ENCODE data around the gene PLXDC1.
"Not testable (repeated sequence)": the region's sequence is repeated elsewhere in the genome, so short reads cannot be mapped to it uniquely, and the experiment has no call there.

The PLXDC1 gene

DNA sequence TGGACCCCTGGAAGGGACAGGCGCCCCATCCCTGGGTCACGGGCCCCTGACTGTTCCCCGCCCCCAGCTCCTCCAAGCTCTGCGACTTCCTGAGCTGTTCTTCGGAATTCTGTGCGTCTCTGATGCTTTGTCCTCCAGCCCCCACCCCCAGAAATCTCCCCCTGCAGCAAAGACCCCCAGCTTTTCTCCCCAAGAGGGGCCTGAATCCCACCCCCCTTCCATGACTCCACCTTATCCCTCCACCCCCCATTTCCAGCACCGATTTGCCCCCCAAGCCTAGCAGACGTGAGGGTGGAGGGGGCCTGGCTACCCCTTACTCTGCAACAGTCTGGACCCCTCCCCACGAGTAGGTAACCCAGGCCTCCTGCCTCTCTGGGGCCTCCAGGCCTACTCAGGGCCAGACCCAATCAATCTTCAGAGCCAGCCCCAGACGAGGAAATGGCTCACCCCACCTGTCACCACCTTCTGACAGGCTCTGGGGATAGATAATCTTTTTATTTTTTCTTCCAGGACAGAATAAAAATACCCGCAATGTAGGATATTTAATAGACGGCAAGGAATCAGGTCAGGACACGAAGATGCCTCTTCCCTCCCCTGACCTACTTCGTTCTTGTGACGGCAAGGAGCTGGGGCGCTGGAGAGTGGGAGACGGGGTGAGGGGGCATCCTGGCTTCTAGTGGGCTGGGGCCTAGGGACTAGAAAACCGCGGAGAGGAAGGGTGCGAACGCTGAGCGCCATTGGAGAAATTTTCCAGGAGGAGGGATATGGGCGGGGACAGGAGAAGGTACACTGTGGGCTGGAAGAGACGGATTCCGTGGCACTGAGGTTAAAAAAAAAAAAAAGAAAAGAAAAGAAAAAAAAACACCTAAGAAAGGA is 744 bp upstream of the PLXDC1 start:
- DNase-seq, result peak; percentile 63

- DNase-seq, result no peak
Observed at GRCh38 chr17:39150795-39151149, 665 bp downstream of the PLXDC1 start.

GRCh38 chr17:39150104-39150634 is 1.3 kb downstream of the PLXDC1 start:
- no peak for DNase-seq

DNA sequence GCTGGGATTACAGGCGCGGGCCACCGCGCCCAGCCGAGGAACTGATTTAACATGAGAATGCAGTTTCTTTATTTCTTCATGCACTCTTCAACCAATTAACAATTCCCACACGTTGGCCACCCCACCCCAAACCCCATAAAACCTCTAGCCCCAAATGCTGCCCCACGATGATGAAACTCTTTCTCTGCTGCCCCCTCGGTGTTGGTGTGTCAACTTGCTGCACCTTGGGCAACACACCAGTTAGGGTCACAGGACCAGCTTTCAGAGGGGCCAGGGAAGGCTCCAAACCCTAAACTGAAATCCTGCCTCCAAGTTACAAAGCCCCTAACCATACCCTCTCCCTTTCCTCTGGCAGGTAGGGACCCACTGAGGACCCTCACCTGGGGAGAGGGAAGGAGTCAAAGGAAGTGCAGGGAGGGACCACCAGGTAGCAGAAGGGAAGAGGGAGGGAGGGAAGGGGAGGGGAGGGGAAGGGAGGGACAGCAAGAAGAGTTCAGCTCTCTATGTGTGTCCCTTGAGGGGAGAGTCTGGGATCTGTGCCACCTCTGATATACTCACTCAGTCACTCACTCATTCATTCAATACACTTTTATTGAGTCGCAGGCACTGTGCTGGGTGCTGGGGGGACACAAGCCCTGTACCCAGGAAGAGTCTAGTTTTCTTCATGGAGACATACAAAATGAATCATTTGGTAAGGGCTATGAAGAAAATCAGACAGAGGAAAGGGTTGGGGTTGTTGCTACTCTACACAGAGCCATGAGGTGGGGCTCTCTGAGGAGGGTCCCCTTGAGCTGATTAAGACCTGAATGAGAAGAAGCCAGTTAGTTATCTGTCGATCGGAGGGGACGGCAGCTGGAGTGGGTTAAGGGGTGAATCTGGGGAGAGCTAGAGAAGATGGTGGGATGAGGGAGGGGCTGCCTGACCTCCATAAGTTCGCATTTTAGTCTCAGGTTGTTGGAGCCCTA is 3.9 kb downstream of the PLXDC1 start:
- DNase-seq, result no peak

DNA sequence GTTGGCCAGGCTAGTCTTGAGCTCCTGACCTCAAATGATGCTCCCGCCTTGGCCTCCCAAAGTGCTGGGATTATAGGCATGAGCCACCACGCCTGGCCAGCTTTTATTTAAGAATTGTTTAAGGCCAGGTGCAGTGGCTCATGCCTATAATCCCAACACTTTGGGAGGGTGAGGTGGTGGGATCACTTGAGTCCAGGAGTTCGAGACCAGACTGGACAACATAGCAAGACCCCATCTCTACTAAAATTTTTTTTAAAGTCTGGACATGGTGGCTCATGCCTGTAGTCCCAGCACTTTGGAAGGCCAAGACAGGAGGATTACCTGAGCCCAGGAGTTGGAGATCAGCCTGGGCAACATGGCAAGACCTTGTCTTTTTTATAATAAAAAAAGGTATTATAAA is 5.2 kb downstream of the PLXDC1 start:
- no peak for DNase-seq

- DNase-seq, result no peak
Observed at GRCh38 chr17:39145143-39145542, 6.3 kb downstream of the PLXDC1 start.

GRCh38 chr17:39144416-39144840 is 7.0 kb downstream of the PLXDC1 start:
- DNase-seq, result peak; percentile 94

GRCh38 chr17:39143552-39144093 is 7.8 kb downstream of the PLXDC1 start:
- no peak for DNase-seq

GRCh38 chr17:39141915-39142664 is 9.3 kb downstream of the PLXDC1 start:
- DNase-seq, result no peak

DNA sequence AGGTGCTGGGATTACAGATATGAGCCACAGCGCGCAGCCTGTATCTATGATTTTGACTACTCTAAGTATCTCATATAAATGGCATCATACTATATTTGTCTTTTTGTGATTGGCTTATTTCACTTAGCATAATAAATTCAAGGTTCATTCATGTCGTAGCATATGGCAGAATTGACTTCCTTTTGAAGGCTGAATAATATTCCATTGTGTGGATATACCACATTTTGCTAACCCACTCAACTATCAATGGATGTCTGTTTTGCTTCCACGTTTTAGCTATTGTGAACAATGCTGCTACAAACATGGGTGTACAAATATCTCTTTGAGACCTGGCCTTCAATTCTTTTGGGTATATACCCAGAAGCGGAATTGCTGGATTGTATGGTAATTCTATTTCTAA is 10.1 kb downstream of the PLXDC1 start:
- no peak for DNase-seq

GRCh38 chr17:39139561-39139960 is 11.9 kb downstream of the PLXDC1 start:
- no peak for DNase-seq

- no peak for DNase-seq
Observed at GRCh38 chr17:39139161-39139511, 12.3 kb downstream of the PLXDC1 start.

DNA sequence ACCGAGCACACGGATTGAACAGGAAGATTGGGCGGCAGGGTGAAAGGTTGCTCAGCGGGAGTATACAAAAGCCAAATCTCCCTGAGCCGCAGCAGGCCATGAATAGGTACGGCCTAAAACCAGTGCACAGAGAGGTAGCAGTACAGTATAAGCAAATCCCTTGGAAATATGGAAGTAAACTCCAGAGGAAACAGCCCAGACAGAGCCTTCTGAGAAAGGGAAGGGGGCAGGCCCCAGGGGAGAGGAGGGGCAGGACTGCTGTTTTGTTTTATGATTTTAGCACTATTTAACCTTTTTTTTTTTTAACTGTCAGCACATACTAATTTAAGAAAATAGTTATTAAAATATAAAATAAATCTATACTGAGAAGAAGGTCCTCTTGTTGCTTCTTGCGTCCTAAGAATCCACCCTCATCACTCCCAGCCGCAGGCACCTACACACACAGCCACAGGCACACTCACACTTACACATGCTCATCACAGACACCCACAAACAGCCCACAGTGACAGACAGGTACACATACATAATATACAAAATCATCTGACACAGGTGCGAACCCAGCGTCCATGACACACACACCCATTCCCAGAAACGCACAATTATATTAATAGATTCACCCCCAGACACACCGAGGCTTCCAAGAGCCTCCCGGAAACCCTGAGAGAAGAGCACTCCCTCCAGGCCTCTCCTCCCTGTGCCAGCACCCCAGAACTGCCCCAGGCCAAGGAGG is 12.8 kb downstream of the PLXDC1 start:
- no peak for DNase-seq

- no peak for DNase-seq
Observed at GRCh38 chr17:39134878-39135277, 16.6 kb downstream of the PLXDC1 start.

DNA sequence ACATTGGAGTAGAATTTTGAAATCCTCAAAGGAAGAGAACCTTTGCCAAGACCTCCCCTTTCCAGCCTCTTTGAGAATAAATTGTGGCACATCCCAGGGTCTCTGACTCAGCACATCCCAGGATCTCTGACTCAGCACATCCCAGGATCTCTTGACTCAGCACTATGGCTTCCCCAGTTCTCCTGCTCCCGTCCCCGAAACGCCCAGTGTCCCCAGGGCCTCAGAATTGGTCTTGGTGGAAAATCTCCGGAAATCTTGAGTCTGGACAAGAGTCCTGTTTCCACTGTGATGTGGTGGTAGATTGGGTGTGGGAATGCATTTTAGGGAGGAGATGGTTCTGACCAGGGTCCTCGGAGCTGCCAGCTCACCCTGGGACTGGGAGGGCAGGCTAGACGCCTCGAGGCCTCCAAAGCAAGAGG is 19.2 kb downstream of the PLXDC1 start:
- DNase-seq, result no peak

- no peak for DNase-seq
Observed at GRCh38 chr17:39131616-39132015, 19.8 kb downstream of the PLXDC1 start.

DNA sequence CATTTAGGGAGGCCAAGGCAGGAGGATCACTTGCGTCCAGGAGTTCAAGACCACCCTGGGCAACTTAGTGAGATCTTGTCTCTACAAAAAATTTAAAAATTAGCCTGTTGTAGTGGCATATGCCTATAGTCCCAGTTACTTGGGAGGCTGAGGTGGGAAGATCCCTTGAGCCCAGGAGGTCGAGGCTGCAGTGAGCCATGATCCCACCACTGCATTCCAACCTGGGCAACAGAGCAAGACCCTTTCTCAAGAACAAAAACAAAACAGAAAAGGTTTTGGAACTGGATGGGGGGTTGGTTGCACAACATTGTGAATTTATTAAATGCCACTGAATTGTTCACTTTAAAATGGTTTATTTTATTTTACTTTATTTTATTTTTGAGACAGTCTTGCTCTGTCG is 21.2 kb downstream of the PLXDC1 start:
- no peak for DNase-seq

DNA sequence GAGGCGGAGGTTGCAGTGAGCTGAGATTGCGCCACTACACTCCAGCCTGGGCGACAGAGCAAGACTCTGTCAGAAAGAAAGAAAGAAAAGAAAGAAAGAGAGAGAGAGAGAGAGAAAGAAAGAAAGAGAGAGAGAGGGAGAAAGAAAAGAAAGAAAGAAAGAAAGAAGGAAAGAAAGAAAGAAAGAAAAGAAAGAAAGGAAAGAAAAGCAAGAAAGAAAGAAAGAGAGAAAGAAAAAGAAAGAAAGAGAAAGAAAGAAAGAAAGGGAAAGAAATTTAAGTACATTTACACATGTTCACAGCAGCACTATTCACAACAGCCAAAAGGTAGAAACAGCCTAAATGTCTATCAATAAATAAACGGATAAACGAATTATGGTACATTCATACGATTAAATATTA is 21.9 kb downstream of the PLXDC1 start:
- not testable (repeated sequence) for DNase-seq

DNA sequence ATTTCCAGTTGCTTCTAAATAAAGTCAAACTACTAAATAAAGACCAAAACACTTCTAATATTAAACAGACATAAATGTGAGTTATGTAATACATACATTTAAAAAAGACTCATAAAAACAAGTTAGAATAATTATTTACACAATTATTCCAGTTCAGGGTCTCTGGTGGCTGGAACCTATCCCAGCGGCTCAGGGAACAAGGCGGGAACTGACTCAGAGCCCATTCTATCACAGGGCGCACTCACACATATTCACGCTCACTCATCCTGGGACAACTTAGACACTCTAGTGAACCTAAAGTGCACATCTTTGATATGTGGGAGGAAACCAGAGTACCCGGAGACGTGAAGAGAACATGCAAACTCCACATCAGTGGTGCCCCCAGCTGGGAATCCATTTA is 25.0 kb downstream of the PLXDC1 start:
- DNase-seq, result no peak

DNA sequence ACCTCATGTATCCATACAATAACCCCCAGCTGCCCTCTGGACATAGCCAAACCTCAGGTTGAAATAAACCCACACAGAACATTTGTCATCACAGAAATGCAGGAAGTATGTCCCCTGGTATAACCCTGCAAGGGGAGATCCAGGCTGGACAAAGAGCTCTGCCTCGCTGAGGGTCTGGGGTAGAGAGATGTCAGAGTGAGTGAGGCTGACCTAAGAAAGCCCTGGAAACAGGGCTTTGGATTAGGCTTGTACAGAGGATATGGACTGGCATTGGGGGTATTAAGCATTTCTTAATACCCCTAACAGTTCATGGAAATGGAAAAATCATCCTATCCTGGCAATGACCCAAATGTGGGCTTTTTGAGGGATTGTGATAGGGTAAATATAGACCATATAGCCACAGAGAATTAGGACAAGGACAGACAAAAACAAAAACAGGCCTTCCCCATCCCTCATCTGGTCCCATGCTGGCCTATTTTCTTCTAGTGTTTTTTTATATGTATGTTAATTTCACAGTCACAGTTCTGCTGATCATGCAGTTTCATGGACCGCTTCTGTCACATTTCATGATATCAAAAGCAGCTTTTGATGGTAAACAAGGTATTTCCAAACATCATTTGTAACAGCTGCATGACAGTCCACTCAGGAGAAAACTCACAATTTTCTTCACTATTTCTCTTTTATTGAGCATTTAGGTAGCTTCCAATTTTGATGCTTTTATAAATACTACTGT is 26.1 kb downstream of the PLXDC1 start:
- no peak for DNase-seq

DNA sequence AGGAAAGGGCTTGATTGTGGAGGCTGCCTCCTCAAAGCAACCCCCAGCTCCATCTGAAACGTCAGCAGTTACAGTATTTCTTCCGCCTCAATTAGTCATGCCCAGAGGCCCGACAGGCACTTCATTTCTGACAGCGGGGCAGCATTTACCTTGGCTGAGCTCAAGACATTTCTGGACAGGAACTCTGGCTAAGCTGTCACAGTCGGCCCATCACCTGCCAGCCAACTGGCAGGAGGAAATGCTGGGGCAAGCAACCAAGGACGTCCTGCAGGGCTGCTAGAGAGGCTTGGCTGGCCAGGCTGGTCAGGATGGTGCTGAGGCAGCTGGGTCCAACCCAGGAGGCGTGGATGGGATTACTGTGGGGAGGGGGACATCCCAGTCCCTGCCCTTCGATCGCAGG is 27.8 kb downstream of the PLXDC1 start:
- DNase-seq, result no peak
